ENCODE measurements around the gene P3H2. TPM values are rescaled to one million over a fixed set of nuclear protein-coding genes. Genes with fewer than 3 reads are reported as not detected.
"Not testable (repeated sequence)": the region's sequence is repeated elsewhere in the genome, so short reads cannot be mapped to it uniquely, and the experiment has no call there.

P3H2 gene
- total RNA-seq, 1 experiment from 2014 or later, result 102 TPM

GRCh38 chr3:189967254-189967865 lies 153.3 kb downstream of the P3H2 start:
- in situ Hi-C loops (cut with HindIII; ENCODE audit: low sequenced_read_pairs), result loop anchor here (25.0 kb wide), 1 partner anchor 120 kb away; no protein-coding TSS in a partner anchor
- DNase-seq (ENCODE audit: low spot score), result peak; percentile 42

GRCh38 chr3:189966843-189967242 lies 153.9 kb downstream of the P3H2 start:
- no peak for DNase-seq (ENCODE audit: low spot score)
- in situ Hi-C loops (cut with HindIII; ENCODE audit: low sequenced_read_pairs), result loop anchor here (25.0 kb wide), 1 partner anchor 120 kb away; no protein-coding TSS in a partner anchor

- in situ Hi-C loops (cut with HindIII; ENCODE audit: low sequenced_read_pairs), result loop anchor here (25.0 kb wide), 1 partner anchor 123 kb away; no protein-coding TSS in a partner anchor
Measured at GRCh38 chr3:189964623-189965332, 155.9 kb downstream of the P3H2 start.

GRCh38 chr3:189962466-189962865 lies 158.2 kb downstream of the P3H2 start:
- no peak for DNase-seq (ENCODE audit: low spot score)
- in situ Hi-C loops (cut with HindIII; ENCODE audit: low sequenced_read_pairs), result loop anchor here (25.0 kb wide), 1 partner anchor 125 kb away; no protein-coding TSS in a partner anchor

More at GRCh38 chr3:189964623-189965332, 155.9 kb downstream of the P3H2 start:
- no peak for DNase-seq (ENCODE audit: low spot score)

GRCh38 chr3:189961522-189962161 lies 159.1 kb downstream of the P3H2 start:
- peak; percentile 68 for DNase-seq (ENCODE audit: low spot score)
- in situ Hi-C loops (cut with HindIII; ENCODE audit: low sequenced_read_pairs), result loop anchor here (25.0 kb wide), 1 partner anchor 126 kb away; no protein-coding TSS in a partner anchor

- in situ Hi-C loops (cut with HindIII; ENCODE audit: low sequenced_read_pairs), result loop anchor here (25.0 kb wide), 1 partner anchor 126 kb away; no protein-coding TSS in a partner anchor
- DNase-seq (ENCODE audit: low spot score), result not testable (repeated sequence)
Measured at GRCh38 chr3:189961086-189961485, 159.6 kb downstream of the P3H2 start.

GRCh38 chr3:189954733-189955665 lies 165.7 kb downstream of the P3H2 start:
- no peak for DNase-seq (ENCODE audit: low spot score)

GRCh38 chr3:189953551-189953950 lies 167.1 kb downstream of the P3H2 start:
- DNase-seq (ENCODE audit: low spot score), result no peak
- in situ Hi-C loops (cut with HindIII; ENCODE audit: low sequenced_read_pairs), result loop anchor here (25.0 kb wide), 1 partner anchor 134 kb away; no protein-coding TSS in a partner anchor

More at GRCh38 chr3:189954733-189955665, 165.7 kb downstream of the P3H2 start:
- in situ Hi-C loops (cut with HindIII; ENCODE audit: low sequenced_read_pairs), result loop anchor here (25.0 kb wide), 1 partner anchor 132 kb away; no protein-coding TSS in a partner anchor

- in situ Hi-C loops (cut with HindIII; ENCODE audit: low sequenced_read_pairs), result loop anchor here (25.0 kb wide), 1 partner anchor 135 kb away; no protein-coding TSS in a partner anchor
Measured at GRCh38 chr3:189952272-189952671, 168.4 kb downstream of the P3H2 start.

GRCh38 chr3:189950258-189950657 lies 170.4 kb downstream of the P3H2 start:
- DNase-seq (ENCODE audit: low spot score), result no peak
- in situ Hi-C loops (cut with HindIII; ENCODE audit: low sequenced_read_pairs), result loop anchor here (25.0 kb wide), 1 partner anchor 137 kb away; no protein-coding TSS in a partner anchor

More at GRCh38 chr3:189952272-189952671, 168.4 kb downstream of the P3H2 start:
- DNase-seq (ENCODE audit: low spot score), result no peak

GRCh38 chr3:189949580-189949979 lies 171.1 kb downstream of the P3H2 start:
- DNase-seq (ENCODE audit: low spot score), result no peak
- in situ Hi-C loops (cut with HindIII; ENCODE audit: low sequenced_read_pairs), result no loop called here

GRCh38 chr3:189948724-189949045 lies 172.0 kb downstream of the P3H2 start:
- in situ Hi-C loops (cut with HindIII; ENCODE audit: low sequenced_read_pairs), result no loop called here
- DNase-seq (ENCODE audit: low spot score), result no peak

- DNase-seq (ENCODE audit: low spot score), result no peak
- in situ Hi-C loops (cut with HindIII; ENCODE audit: low sequenced_read_pairs), result no loop called here
Measured at GRCh38 chr3:189947948-189948723, 172.6 kb downstream of the P3H2 start.

- no peak for DNase-seq (ENCODE audit: low spot score)
- in situ Hi-C loops (cut with HindIII; ENCODE audit: low sequenced_read_pairs), result no loop called here
Measured at GRCh38 chr3:189947068-189947467, 173.6 kb downstream of the P3H2 start.

- no peak for DNase-seq (ENCODE audit: low spot score)
- in situ Hi-C loops (cut with HindIII; ENCODE audit: low sequenced_read_pairs), result no loop called here
Measured at GRCh38 chr3:189945935-189946709, 174.6 kb downstream of the P3H2 start.

- DNase-seq (ENCODE audit: low spot score), result no peak
- in situ Hi-C loops (cut with HindIII; ENCODE audit: low sequenced_read_pairs), result no loop called here
Measured at GRCh38 chr3:189944285-189945145, 176.2 kb downstream of the P3H2 start.
